ENCODE results near the gene BTAF1. TPM values are rescaled to one million over a fixed set of nuclear protein-coding genes. Genes with fewer than 3 reads are reported as not detected.

BTAF1 gene
- total RNA-seq, 1 experiment from 2014 or later, result 42.5 TPM

GRCh38 chr10:92064506-92064905, 140.9 kb downstream of the BTAF1 start:
- H3K4me1 ChIP-seq (ENCODE audit: control insufficient read depth in 1 of 2, insufficient read depth in 2 of 2, low read length in 2 of 2), result no peaks in the 10 kb centered on the region
- ATAC-seq (no peak), DNase-seq (ENCODE audit: low read depth, low spot score) (no peak)
- ChIA-PET RAD21 (ENCODE audit: low non-redundant PET in 1 of 2, low total read pairs in 2 of 2, uncharacterized antibody in 2 of 2, unreplicated experiment in 2 of 2) (no interaction called here), POLR2A (no interaction called here), CTCF (no interaction called here)
- no peak overlapping the region for H3K27ac ChIP-seq (ENCODE audit: low read depth, low read length)
- no peaks in the 10 kb centered on the region for H4K20me1 ChIP-seq (ENCODE audit: insufficient read depth)
- TF ChIP-seq RAD21 (IDR thresholded peaks at IDR 0.05; ENCODE audit: low read depth) (no peak), CTCF (IDR thresholded peaks at IDR 0.05 in 2 of 3, conservative IDR thresholded peaks at IDR 0.05 in 1 of 3; ENCODE audit: borderline replicate concordance in 1 of 3, insufficient read depth in 1 of 3, low read depth in 2 of 3, low read length in 2 of 3) (no peak), SRF (IDR thresholded peaks at IDR 0.05; ENCODE audit: low read depth) (no peak), SIN3A (IDR thresholded peaks at IDR 0.05; ENCODE audit: low read depth) (no peak), TCF7L2 (IDR thresholded peaks at IDR 0.05; ENCODE audit: borderline replicate concordance, extremely low read depth, insufficient read depth, insufficient read length) (no peak), ZNF274 (IDR thresholded peaks at IDR 0.05; ENCODE audit: low read depth, low read length) (no peak), FOSL1 (IDR thresholded peaks at IDR 0.05; ENCODE audit: low read depth) (no peak), YY1 (IDR thresholded peaks at IDR 0.05; ENCODE audit: extremely low read depth, insufficient replicate concordance, low read depth, low read length) (no peak), CEBPB (IDR thresholded peaks at IDR 0.05; ENCODE audit: low read depth) (no peak), ELF1 (IDR thresholded peaks at IDR 0.05; ENCODE audit: borderline replicate concordance, low read depth) (no peak), POLR2AphosphoS5 (IDR thresholded peaks at IDR 0.05; ENCODE audit: low read depth, low read length) (no peak), SP1 (IDR thresholded peaks at IDR 0.05; ENCODE audit: low read depth) (no peak), EZH2 (IDR thresholded peaks at IDR 0.05) (no peak), JUND (IDR thresholded peaks at IDR 0.05) (no peak), ATF3 (IDR thresholded peaks at IDR 0.05) (no peak)
- H3K4me2 ChIP-seq (ENCODE audit: low read length), result no peak overlapping the region
- H3K79me2 ChIP-seq (ENCODE audit: insufficient read depth, low read length), result no peaks in the 10 kb centered on the region
- no TSS peak for BruUV-seq (replicated peaks)
- H3K9me3 ChIP-seq (ENCODE audit: control insufficient read depth in 1 of 2, insufficient read depth in 1 of 2, low read depth in 1 of 2, low read length in 2 of 2), result no peaks in the 10 kb centered on the region
- no peak overlapping the region for H3K4me3 ChIP-seq (replicated peaks in 1 of 2; ENCODE audit: low read depth in 1 of 2, low read length in 2 of 2)
- no peaks in the 10 kb centered on the region for H3K9me2 ChIP-seq (ENCODE audit: insufficient read depth)
- H3K27me3 ChIP-seq (ENCODE audit: insufficient read depth, low read length), result no peaks in the 10 kb centered on the region
- no peaks in the 10 kb centered on the region for H3K36me3 ChIP-seq (ENCODE audit: control insufficient read depth in 1 of 2, insufficient read depth in 2 of 2, low read length in 2 of 2)
- H2AFZ ChIP-seq (ENCODE audit: low read depth, low read length, poor library complexity, severe bottlenecking), result no peak overlapping the region
- intact Hi-C loops (cut with micrococcal nuclease), result no loop called here
- no peak overlapping the region for H3K9ac ChIP-seq (ENCODE audit: low read length)
